Thymus (tissue), 11 donors: ENCODE results near the gene OCRL. TPM values are rescaled to one million over a fixed set of nuclear protein-coding genes. Genes with fewer than 3 reads are reported as not detected.
"Not testable (repeated sequence)": the region's sequence is repeated elsewhere in the genome, so short reads cannot be mapped to it uniquely, and the experiment has no call there.

Experiments used
- DNase-seq, 9 donors: peaks; one replicate each; pipeline ENCODE4 v3.0.0-alpha.2; 2013; ENCODE audit warnings: low spot score in 9 of 9, low read depth in 6 of 9, missing footprints in 1 of 9
- H3K27ac ChIP-seq, 2 donors: one replicate each; pipeline ENCODE4 v1.5.1; 2013; ENCODE audit warnings: control low read depth in 1 of 2, low read depth in 1 of 2, low read length in 1 of 2, mild to moderate bottlenecking in 1 of 2, moderate library complexity in 1 of 2
- H3K27me3 ChIP-seq, 2 donors: one replicate each; pipeline ENCODE4 v1.5.1; 2013; ENCODE audit warnings: low read length in 1 of 2; ENCODE audit not compliant: control insufficient read depth in 2 of 2, insufficient read depth in 1 of 2
- H3K36me3 ChIP-seq, 2 donors: one replicate each; pipeline ENCODE4 v1.5.1; 2013; ENCODE audit warnings: low read length in 1 of 2, mild to moderate bottlenecking in 1 of 2, moderate library complexity in 1 of 2; ENCODE audit not compliant: control insufficient read depth in 2 of 2, insufficient read depth in 2 of 2
- H3K4me1 ChIP-seq, 2 donors: one replicate each; pipeline ENCODE4 v1.5.1; 2013; ENCODE audit warnings: low read length in 2 of 2; ENCODE audit not compliant: control insufficient read depth in 2 of 2, insufficient read depth in 2 of 2
- H3K4me3 ChIP-seq, 2 donors: one replicate each; pipeline ENCODE4 v1.5.1; 2013; ENCODE audit warnings: low read length in 2 of 2, control low read depth in 1 of 2, mild to moderate bottlenecking in 1 of 2
- H3K9me3 ChIP-seq, 2 donors: one replicate each; pipeline ENCODE4 v1.5.1; 2013; ENCODE audit warnings: low read length in 1 of 2, mild to moderate bottlenecking in 1 of 2; ENCODE audit not compliant: control insufficient read depth in 2 of 2, insufficient read depth in 1 of 2
- WGBS: extraction: QIAGEN DNeasy Blood & Tissue Kit; methylation state at CpG from one replicate; pipeline ENCODE4 v1.1.7; 2013; 5-methylcytosine and 5-hydroxymethylcytosine counted together
- polyA plus RNA-seq: library from polyadenylated mRNA; stranded (reverse); fragments of 200-250 nt; gene quantifications from one replicate; pipeline ENCODE4 v1.2.3, GENCODE V29; 2013
- total RNA-seq: library from RNA; stranded (reverse); fragments of 120-200 nt; gene quantifications from one replicate; pipeline ENCODE4 v1.2.4, GENCODE V29; 2013
- donor health status: healthy.

Gene OCRL
- total and polyA plus RNA-seq, 2 donors: 3.5 to 8.2 TPM

- H3K27me3 ChIP-seq, H3K4me3 ChIP-seq, H3K27ac ChIP-seq, H3K9me3 ChIP-seq, H3K36me3 ChIP-seq, DNase-seq, H3K4me1 ChIP-seq: not testable (repeated sequence)
- WGBS: 98% methylated on average over 8 of the region's 8 CpGs
These were observed 14.8 kb downstream of the OCRL start for GRCh38 chrX:129554816-129555215.

GRCh38 chrX:129556806-129557315, 16.8 kb downstream of the OCRL start:
- no peak overlapping the region for H3K4me3 ChIP-seq
- no peaks in the 10 kb centered on the region for H3K27me3 ChIP-seq
- no peak overlapping the region for H3K27ac ChIP-seq
- H3K9me3 ChIP-seq: no peaks in the 10 kb centered on the region
- H3K4me1 ChIP-seq: no peaks in the 10 kb centered on the region
- peaks cover 0 to 10% of the 10 kb centered on the region in 2 donors for H3K36me3 ChIP-seq
- no peak for DNase-seq
- WGBS: 95% methylated on average over 5 of the region's 5 CpGs

- no peak for DNase-seq
- H3K27ac ChIP-seq: no peak overlapping the region
- H3K4me3 ChIP-seq: no peak overlapping the region
- no peaks in the 10 kb centered on the region for H3K9me3 ChIP-seq
- H3K4me1 ChIP-seq: no peaks in the 10 kb centered on the region
- no peaks in the 10 kb centered on the region for H3K27me3 ChIP-seq
- peaks cover 0 to 13% of the 10 kb centered on the region in 2 donors for H3K36me3 ChIP-seq
- 91% methylated on average over 1 of the region's 1 CpG for WGBS
These were observed 17.9 kb downstream of the OCRL start for GRCh38 chrX:129557844-129558480.

GRCh38 chrX:129559783-129560182, 19.7 kb downstream of the OCRL start:
- 100% methylated on average over 1 of the region's 1 CpG for WGBS
- no peaks in the 10 kb centered on the region for H3K27me3 ChIP-seq
- peaks cover 0 to 13% of the 10 kb centered on the region in 2 donors for H3K36me3 ChIP-seq
- no peak overlapping the region for H3K4me3 ChIP-seq
- no peak overlapping the region for H3K27ac ChIP-seq
- no peak for DNase-seq
- H3K4me1 ChIP-seq: no peaks in the 10 kb centered on the region
- H3K9me3 ChIP-seq: no peaks in the 10 kb centered on the region

DNA sequence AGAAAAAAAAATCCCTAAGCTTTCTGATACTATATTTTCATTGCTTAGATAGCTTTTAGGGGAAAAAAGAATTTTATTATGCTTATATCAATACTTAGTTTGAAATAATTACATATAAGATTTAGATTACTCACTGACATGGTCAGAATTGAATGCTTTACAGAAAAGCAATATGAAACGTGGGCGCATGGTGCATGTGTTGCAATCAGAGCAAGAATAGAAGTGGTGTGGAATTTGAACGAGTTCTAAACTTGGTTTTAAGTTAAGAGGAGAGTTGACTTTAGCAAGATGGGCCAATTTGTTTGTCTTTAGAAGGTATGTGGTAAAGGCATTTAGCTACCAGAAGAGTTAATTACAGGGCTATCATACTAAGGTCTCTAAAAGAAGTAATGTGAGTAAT, 21.4 kb downstream of the OCRL start:
- peaks cover 0 to 13% of the 10 kb centered on the region in 2 donors for H3K36me3 ChIP-seq
- no peaks in the 10 kb centered on the region for H3K9me3 ChIP-seq
- H3K4me3 ChIP-seq: no peak overlapping the region
- no peaks in the 10 kb centered on the region for H3K4me1 ChIP-seq
- no peaks in the 10 kb centered on the region for H3K27me3 ChIP-seq
- 98% methylated on average over 3 of the region's 3 CpGs for WGBS
- H3K27ac ChIP-seq: no peak overlapping the region
- no peak for DNase-seq

DNA sequence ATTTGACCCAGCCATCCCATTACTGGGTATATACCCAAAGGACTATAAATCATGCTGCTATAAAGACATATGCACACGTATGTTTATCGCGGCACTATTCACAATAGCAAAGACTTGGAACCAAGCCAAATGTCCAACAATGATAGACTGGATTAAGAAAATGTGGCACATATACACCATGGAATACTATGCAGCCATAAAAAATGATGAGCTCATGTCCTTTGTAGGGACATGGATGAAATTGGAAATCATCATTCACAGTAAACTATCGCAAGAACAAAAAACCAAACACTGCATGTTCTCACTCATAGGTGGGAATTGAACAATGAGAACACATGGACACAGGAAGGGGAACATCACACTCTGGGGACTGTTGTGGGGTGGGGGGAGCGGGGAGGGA, 24.3 kb downstream of the OCRL start:
- H3K4me1 ChIP-seq, H3K36me3 ChIP-seq, H3K27ac ChIP-seq, DNase-seq, H3K4me3 ChIP-seq, H3K27me3 ChIP-seq, H3K9me3 ChIP-seq: not testable (repeated sequence)
- WGBS: 95% methylated on average over 4 of the region's 5 CpGs

- peaks cover 0 to 8% of the 10 kb centered on the region in 2 donors for H3K36me3 ChIP-seq
- WGBS: 91% methylated on average over 3 of the region's 3 CpGs
These were observed 25.1 kb downstream of the OCRL start for GRCh38 chrX:129565046-129565650.

DNA sequence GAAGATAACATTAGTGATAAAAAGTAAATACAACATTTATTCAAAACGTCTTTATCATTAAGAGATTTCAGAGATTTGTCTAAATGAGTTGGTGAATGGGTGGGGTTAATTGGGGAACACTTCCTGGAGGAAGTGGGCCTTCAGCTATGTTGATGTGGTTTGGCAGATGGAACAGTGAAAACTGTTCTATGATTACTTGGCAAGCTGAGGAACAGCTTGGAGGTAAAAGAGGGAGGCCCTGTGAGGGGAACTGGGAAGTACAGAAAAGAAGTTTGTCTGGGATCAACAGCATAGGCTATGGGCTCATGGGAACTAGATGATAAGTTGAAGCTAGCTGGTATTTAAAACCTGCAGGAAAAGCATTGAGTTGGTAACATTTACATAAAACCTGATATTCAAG, 26.0 kb downstream of the OCRL start:
- Histone ChIP-seq H3K27ac (no peak overlapping the region), H3K36me3 (peaks cover 0 to 3% of the 10 kb centered on the region in 2 donors), H3K4me3 (no peak overlapping the region), H3K27me3 (no peaks in the 10 kb centered on the region), H3K9me3 (no peaks in the 10 kb centered on the region), H3K4me1 (no peaks in the 10 kb centered on the region)
- DNase-seq: no peak
- 30% methylated on average over 1 of the region's 1 CpG for WGBS

More at GRCh38 chrX:129565046-129565650, 25.1 kb downstream of the OCRL start:
- Histone ChIP-seq H3K27me3 (no peaks in the 10 kb centered on the region), H3K4me1 (no peaks in the 10 kb centered on the region), H3K4me3 (no peak overlapping the region), H3K9me3 (no peaks in the 10 kb centered on the region), H3K27ac (no peak overlapping the region)
- DNase-seq: peak in 1 of 9 donors; percentile 2

DNA sequence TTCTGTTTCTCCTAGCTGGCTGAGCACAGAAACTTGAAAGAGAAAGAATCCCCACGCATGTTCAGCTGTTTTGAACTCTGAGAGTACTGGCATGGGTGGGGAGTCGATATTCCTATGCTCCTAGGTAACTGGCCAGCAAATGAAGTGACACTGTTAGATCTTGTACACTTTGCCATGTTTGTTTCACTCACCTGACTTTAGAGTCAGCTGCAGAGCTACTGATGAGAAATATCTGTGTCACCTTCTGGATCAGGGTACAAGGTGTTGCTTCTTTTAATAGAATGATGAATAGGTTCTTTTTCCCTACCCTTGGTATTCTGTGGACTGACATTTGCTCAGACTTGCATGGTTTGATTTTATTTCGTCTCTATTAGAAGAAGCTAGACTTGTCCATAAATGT, 28.3 kb downstream of the OCRL start:
- H3K36me3 ChIP-seq: no peaks in the 10 kb centered on the region
- H3K27me3 ChIP-seq: no peaks in the 10 kb centered on the region

More for the DNA sequence above, 28.3 kb downstream of the OCRL start:
- no peaks in the 10 kb centered on the region for H3K9me3 ChIP-seq
- DNase-seq: no peak
- H3K4me3 ChIP-seq: no peak overlapping the region
- H3K27ac ChIP-seq: no peak overlapping the region
- no peaks in the 10 kb centered on the region for H3K4me1 ChIP-seq
- WGBS: 94% methylated on average over 3 of the region's 3 CpGs
